ENCODE measurements around the gene ATP6V1A.

Gene ATP6V1A

GRCh38 chr3:113746548-113747282 is at the start of gene ATP6V1A:
TSS of gene ATP6V1A (plus strand) at chr3:113747035. CDS start at chr3:113778754, 31,719 bp downstream.
- in situ Hi-C loops (cut with HindIII; ENCODE audit: low pct_unique_long_range_greater_than_20kb, low sequenced_read_pairs), result no loop called here
- peak; percentile 61 to 97 for DNase-seq (ENCODE audit: low read depth in 1 of 2, low spot score in 1 of 2)
- TF ChIP-seq JUND (IDR thresholded peaks at IDR 0.05; ENCODE audit: low read depth), result no peak

- in situ Hi-C loops (cut with HindIII; ENCODE audit: low pct_unique_long_range_greater_than_20kb, low sequenced_read_pairs), result no loop called here
- DNase-seq (ENCODE audit: low read depth in 1 of 2, low spot score in 1 of 2), result peak in 1 of 2 experiments; percentile 2
These were observed 49.2 kb upstream of the ATP6V1A start for GRCh38 chr3:113697500-113698090.

GRCh38 chr3:113698213-113698742 is 48.6 kb upstream of the ATP6V1A start:
- in situ Hi-C loops (cut with HindIII; ENCODE audit: low pct_unique_long_range_greater_than_20kb, low sequenced_read_pairs), result no loop called here
- TF ChIP-seq JUND (IDR thresholded peaks at IDR 0.05; ENCODE audit: low read depth), result no peak
- no peak for DNase-seq (ENCODE audit: low read depth in 1 of 2, low spot score in 1 of 2)

More at GRCh38 chr3:113697500-113698090, 49.2 kb upstream of the ATP6V1A start:
- TF ChIP-seq JUND (IDR thresholded peaks at IDR 0.05; ENCODE audit: low read depth), result no peak

- DNase-seq (ENCODE audit: low read depth in 1 of 2, low spot score in 1 of 2), result peak; percentile 17 to 29
- no peak for TF ChIP-seq JUND (IDR thresholded peaks at IDR 0.05; ENCODE audit: low read depth)
- in situ Hi-C loops (cut with HindIII; ENCODE audit: low pct_unique_long_range_greater_than_20kb, low sequenced_read_pairs), result no loop called here
These were observed 47.9 kb upstream of the ATP6V1A start for GRCh38 chr3:113698956-113699355.

GRCh38 chr3:113707835-113708234 is 39.0 kb upstream of the ATP6V1A start:
- no peak for TF ChIP-seq JUND (IDR thresholded peaks at IDR 0.05; ENCODE audit: low read depth)
- in situ Hi-C loops (cut with HindIII; ENCODE audit: low pct_unique_long_range_greater_than_20kb, low sequenced_read_pairs), result no loop called here
- DNase-seq (ENCODE audit: low read depth in 1 of 2, low spot score in 1 of 2), result no peak

GRCh38 chr3:113712129-113712528 is 34.7 kb upstream of the ATP6V1A start:
- no peak for DNase-seq (ENCODE audit: low read depth in 1 of 2, low spot score in 1 of 2)
- in situ Hi-C loops (cut with HindIII; ENCODE audit: low pct_unique_long_range_greater_than_20kb, low sequenced_read_pairs), result no loop called here
- TF ChIP-seq JUND (IDR thresholded peaks at IDR 0.05; ENCODE audit: low read depth), result no peak

GRCh38 chr3:113714702-113715101 is 32.1 kb upstream of the ATP6V1A start:
- no peak for TF ChIP-seq JUND (IDR thresholded peaks at IDR 0.05; ENCODE audit: low read depth)
- in situ Hi-C loops (cut with HindIII; ENCODE audit: low pct_unique_long_range_greater_than_20kb, low sequenced_read_pairs), result no loop called here
- no peak for DNase-seq (ENCODE audit: low read depth in 1 of 2, low spot score in 1 of 2)

GRCh38 chr3:113717308-113717707 is 29.5 kb upstream of the ATP6V1A start:
- DNase-seq (ENCODE audit: low read depth in 1 of 2, low spot score in 1 of 2), result no peak
- in situ Hi-C loops (cut with HindIII; ENCODE audit: low pct_unique_long_range_greater_than_20kb, low sequenced_read_pairs), result no loop called here
- no peak for TF ChIP-seq JUND (IDR thresholded peaks at IDR 0.05; ENCODE audit: low read depth)

GRCh38 chr3:113717818-113718217 is 29.0 kb upstream of the ATP6V1A start:
- in situ Hi-C loops (cut with HindIII; ENCODE audit: low pct_unique_long_range_greater_than_20kb, low sequenced_read_pairs), result no loop called here
- DNase-seq (ENCODE audit: low read depth in 1 of 2, low spot score in 1 of 2), result no peak
- no peak for TF ChIP-seq JUND (IDR thresholded peaks at IDR 0.05; ENCODE audit: low read depth)

GRCh38 chr3:113719294-113719693 is 27.5 kb upstream of the ATP6V1A start:
- in situ Hi-C loops (cut with HindIII; ENCODE audit: low pct_unique_long_range_greater_than_20kb, low sequenced_read_pairs), result no loop called here
- no peak for DNase-seq (ENCODE audit: low read depth in 1 of 2, low spot score in 1 of 2)
- no peak for TF ChIP-seq JUND (IDR thresholded peaks at IDR 0.05; ENCODE audit: low read depth)

- in situ Hi-C loops (cut with HindIII; ENCODE audit: low pct_unique_long_range_greater_than_20kb, low sequenced_read_pairs), result no loop called here
- no peak for TF ChIP-seq JUND (IDR thresholded peaks at IDR 0.05; ENCODE audit: low read depth)
- DNase-seq (ENCODE audit: low read depth in 1 of 2, low spot score in 1 of 2), result no peak
These were observed 27.1 kb upstream of the ATP6V1A start for GRCh38 chr3:113719758-113720157.

- no peak for DNase-seq (ENCODE audit: low read depth in 1 of 2, low spot score in 1 of 2)
- TF ChIP-seq JUND (IDR thresholded peaks at IDR 0.05; ENCODE audit: low read depth), result no peak
These were observed 25.2 kb upstream of the ATP6V1A start for GRCh38 chr3:113721636-113722035.

GRCh38 chr3:113728661-113729060 is 18.2 kb upstream of the ATP6V1A start:
- in situ Hi-C loops (cut with HindIII; ENCODE audit: low pct_unique_long_range_greater_than_20kb, low sequenced_read_pairs), result no loop called here
- TF ChIP-seq JUND (IDR thresholded peaks at IDR 0.05; ENCODE audit: low read depth), result no peak
- DNase-seq (ENCODE audit: low read depth in 1 of 2, low spot score in 1 of 2), result no peak

More at GRCh38 chr3:113721636-113722035, 25.2 kb upstream of the ATP6V1A start:
- in situ Hi-C loops (cut with HindIII; ENCODE audit: low pct_unique_long_range_greater_than_20kb, low sequenced_read_pairs), result no loop called here
